Activated CD4-positive, alpha-beta T cell treated with anti-CD3 and anti-CD28 coated beads for 36 hours (primary cell): Measurements from ENCODE around the gene SYNPO. TPM values are rescaled to one million over a fixed set of nuclear protein-coding genes. Genes with fewer than 3 reads are reported as not detected.
A peak's percentile ranks its signal among the peaks of the same experiment; 100 is the strongest.

Experiments used
- ATAC-seq: fragments of 200-7000 bp; cut with Tn5 transposase; one replicate; pipeline ENCODE4 v1.10.0; 2021; ENCODE audit warnings: mild to moderate bottlenecking, moderate library complexity
- CTCF ChIA-PET: fragments of 350-600 bp; sonication (Branson Sonifier 250); formaldehyde crosslinking; loops from one replicate; lab custom pipeline; 2021; ENCODE audit warnings: antibody characterized with exemption; lab: Charles Lee
- POLR2A ChIA-PET: fragments of 350-600 bp; sonication (Branson Sonifier 250); formaldehyde crosslinking; loops from one replicate; lab custom pipeline; 2021; ENCODE audit warnings: antibody characterized with exemption, inconsistent platforms; lab: Charles Lee
- DNase-seq: peaks from one replicate; pipeline ENCODE4 v3.0.0-alpha.2; 2020
- H3K27ac Mint-ChIP-seq: one replicate; pipeline ENCODE4 v1.8.0; 2021; ENCODE audit warnings: mixed read lengths
- H3K27me3 Mint-ChIP-seq: one replicate; pipeline ENCODE4 v1.8.0; 2021; ENCODE audit warnings: mixed read lengths
- H3K36me3 Mint-ChIP-seq: one replicate; pipeline ENCODE4 v1.8.0; 2021; ENCODE audit warnings: low read depth, mixed read lengths
- H3K4me1 Mint-ChIP-seq: one replicate; pipeline ENCODE4 v1.8.0; 2021; ENCODE audit warnings: mixed read lengths
- H3K4me3 Mint-ChIP-seq: one replicate; pipeline ENCODE4 v1.8.0; 2021; ENCODE audit warnings: mild to moderate bottlenecking, moderate library complexity, mixed read lengths
- H3K9me3 Mint-ChIP-seq: one replicate; pipeline ENCODE4 v1.8.0; 2021; ENCODE audit warnings: low read depth, mixed read lengths
- intact Hi-C, 2 experiments: fragments of 100-400 bp; cut with DNase I in 1 of 2; cut with micrococcal nuclease in 1 of 2; formaldehyde crosslinking; loops; one replicate each; pipeline versions ENCODE4 v1.14.2 to v1.15.1; 2022 to 2024; cut with DNase I, micrococcal nuclease
- total RNA-seq, 2 experiments: library from RNA; stranded (reverse); gene quantifications; one replicate each; pipeline ENCODE4 v1.2.3, GENCODE V29; 2021

SYNPO gene
- total RNA-seq, 2 experiments from 2014 or later = 0.11 to 0.14 TPM

DNA sequence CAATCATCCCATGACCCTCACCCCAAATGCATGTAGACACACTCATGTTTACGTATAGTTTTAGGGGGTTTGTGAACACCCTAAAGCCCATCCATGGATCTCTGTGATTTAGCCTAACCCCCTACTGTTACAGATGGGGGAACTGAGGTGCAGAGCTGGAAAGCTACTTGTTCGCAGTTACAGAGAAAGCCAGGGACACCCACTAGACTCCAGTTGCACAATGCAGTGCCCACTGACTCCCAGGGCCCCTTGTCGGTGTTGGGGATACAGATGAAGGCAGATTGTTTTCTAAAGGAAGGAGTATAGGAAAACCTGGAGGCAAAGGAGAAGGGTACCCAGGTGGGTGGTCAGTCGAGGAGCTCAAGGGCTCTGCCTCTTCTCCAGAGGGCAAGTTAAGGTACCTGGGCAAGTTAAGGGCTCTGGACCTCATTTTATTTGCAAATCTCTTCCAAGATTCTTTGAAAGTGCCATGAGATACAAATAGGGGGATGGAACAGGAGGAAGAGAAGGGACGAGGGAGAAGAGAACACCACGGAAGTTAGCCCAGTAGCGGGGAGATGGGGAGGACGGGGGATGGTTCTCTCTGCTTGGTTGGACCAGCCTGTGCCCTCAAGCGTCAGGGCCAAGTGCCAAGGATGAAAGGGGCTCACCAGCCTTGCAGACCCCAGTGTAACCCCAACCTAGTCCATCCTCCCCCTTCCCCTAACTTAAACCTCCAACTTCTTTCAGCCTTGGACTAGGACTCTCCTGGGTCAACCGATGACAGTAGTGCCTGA lies 21.5 kb downstream of the SYNPO start:
- ATAC-seq (no peak), DNase-seq (no peak)
- Mint-ChIP-seq H3K4me1 (no peaks in the 10 kb centered on the region), H3K27me3 (no peaks in the 10 kb centered on the region), H3K27ac (no peak overlapping the region), H3K36me3 (no peaks in the 10 kb centered on the region), H3K4me3 (no peak overlapping the region), H3K9me3 (no peaks in the 10 kb centered on the region)
- ChIA-PET CTCF (interaction anchor here (0.8 to 3.2 kb wide), 4 partner anchors 12 to 205 kb away, joined by 3 to 13 read pairs (median 3); no protein-coding TSS in a partner anchor), POLR2A (interaction anchor here (0.6 to 0.7 kb wide), 2 partner anchors 30 to 38 kb away, joined by 3 read pairs; no protein-coding TSS in a partner anchor)
- intact Hi-C loops = no loop called here

DNA sequence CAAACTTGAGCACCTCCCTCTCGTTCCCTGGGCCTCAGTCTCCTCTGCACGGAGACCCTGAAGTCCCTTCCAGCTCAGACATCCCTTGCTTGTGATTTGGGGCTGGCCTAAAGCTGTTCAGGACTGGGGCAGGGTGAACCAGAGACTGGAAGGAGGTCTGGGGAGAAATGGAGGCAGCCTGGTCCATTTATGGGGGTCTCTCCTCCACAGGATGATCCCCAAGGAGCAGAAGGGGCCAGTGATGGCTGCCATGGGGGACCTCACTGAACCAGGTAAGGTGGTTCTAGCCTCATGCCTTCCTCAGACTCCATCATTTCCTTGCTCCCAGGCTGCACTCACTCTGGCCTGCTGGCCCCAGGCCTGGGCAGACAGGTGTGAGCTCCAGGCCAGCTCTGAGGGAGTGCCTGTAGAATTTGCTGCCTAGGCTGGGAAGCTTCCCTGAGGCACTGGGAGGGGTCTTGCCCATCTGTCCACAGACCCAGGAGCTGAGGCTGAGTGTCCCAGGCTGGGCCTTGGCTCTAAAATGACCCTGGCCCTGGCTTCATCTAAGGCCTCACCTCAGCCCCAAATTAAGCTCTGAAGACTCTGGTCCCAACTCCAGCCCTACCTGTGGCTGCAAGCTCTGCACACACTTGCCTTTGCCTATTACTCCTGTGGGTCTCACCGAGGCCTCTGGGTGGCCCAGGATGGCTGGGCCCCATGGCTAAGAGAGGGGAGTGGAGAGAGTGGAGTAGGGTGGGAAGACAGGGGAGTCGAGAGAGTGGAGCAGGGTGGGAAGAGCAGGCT lies 22.5 kb downstream of the SYNPO start:
- ATAC-seq = no peak
- POLR2A ChIA-PET = interaction anchor here (0.6 to 0.8 kb wide), 2 partner anchors 9 to 135 kb away, joined by 4 read pairs; no protein-coding TSS in a partner anchor

DNA sequence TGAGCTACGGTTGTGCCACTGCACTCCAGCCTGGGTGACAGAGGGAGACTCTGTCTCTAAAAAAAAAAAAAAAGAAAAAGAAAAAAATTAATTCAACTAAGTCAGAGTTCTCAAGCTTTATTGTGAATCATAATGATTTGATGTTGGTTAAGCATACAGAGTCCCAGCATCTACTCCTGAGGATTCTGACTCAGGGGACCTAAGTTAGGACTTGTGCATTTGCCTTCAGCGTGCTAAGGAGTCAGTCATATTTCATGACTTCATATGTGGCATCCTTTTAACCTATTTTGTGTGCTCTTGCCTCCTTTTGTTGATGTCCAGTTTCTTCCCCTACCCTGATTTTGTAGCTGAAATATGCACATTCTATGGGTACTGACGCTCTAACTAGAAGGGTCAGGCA lies 23.5 kb downstream of the SYNPO start:
- no peaks in the 10 kb centered on the region for H3K4me1 Mint-ChIP-seq
- H3K9me3 Mint-ChIP-seq = no peaks in the 10 kb centered on the region
- no peaks in the 10 kb centered on the region for H3K27me3 Mint-ChIP-seq
- no peak overlapping the region for H3K4me3 Mint-ChIP-seq
- ChIA-PET CTCF (interaction anchor here (0.5 to 3.2 kb wide), 5 partner anchors 9 to 339 kb away, joined by 3 to 13 read pairs (median 3); partner anchors contain the start of gene RBM22), POLR2A (no interaction called here)
- no peak overlapping the region for H3K27ac Mint-ChIP-seq
- no peaks in the 10 kb centered on the region for H3K36me3 Mint-ChIP-seq
- ATAC-seq (no peak), DNase-seq (no peak)
- intact Hi-C loops = no loop called here

More for the DNA sequence above, 22.5 kb downstream of the SYNPO start:
- Mint-ChIP-seq H3K36me3 (no peaks in the 10 kb centered on the region), H3K9me3 (no peaks in the 10 kb centered on the region), H3K27me3 (no peaks in the 10 kb centered on the region), H3K27ac (no peak overlapping the region), H3K4me1 (no peaks in the 10 kb centered on the region), H3K4me3 (no peak overlapping the region)
- DNase-seq = no peak
- CTCF ChIA-PET = interaction anchor here (0.6 to 3.2 kb wide), 3 partner anchors 38 to 174 kb away, joined by 3 to 13 read pairs (median 3); partner anchors contain the start of gene RBM22
- intact Hi-C loops = no loop called here

DNA sequence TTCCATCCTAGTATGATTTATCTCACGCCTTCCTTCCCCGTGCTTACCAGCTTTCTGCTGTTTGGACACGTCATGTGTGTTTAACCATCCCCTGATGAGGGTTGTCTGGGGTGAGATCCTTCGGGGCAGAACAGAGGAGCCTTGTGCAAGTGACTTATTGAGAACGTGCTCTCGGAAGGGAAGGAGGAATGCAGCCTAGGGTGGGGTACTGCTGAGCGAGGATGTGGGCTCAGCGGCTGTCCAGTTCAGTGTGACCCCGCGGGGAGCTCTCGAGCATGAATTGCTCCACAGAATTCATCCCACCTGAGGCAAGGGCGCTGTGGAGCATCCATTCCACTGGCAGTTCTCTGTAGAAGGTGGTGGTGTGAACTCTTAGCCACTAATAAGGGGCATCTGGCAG lies 24.6 kb downstream of the SYNPO start:
- intact Hi-C loops = no loop called here
- Mint-ChIP-seq H3K4me1 (no peaks in the 10 kb centered on the region), H3K27ac (no peak overlapping the region), H3K4me3 (no peak overlapping the region), H3K9me3 (no peaks in the 10 kb centered on the region), H3K27me3 (peaks cover 2% of the 10 kb centered on the region), H3K36me3 (no peaks in the 10 kb centered on the region)
- no peak for DNase-seq
- POLR2A ChIA-PET = no interaction called here
- no peak for ATAC-seq
- CTCF ChIA-PET = interaction anchor here (0.6 to 3.2 kb wide), 3 partner anchors 11 to 116 kb away, joined by 3 to 13 read pairs (median 3); no protein-coding TSS in a partner anchor

DNA sequence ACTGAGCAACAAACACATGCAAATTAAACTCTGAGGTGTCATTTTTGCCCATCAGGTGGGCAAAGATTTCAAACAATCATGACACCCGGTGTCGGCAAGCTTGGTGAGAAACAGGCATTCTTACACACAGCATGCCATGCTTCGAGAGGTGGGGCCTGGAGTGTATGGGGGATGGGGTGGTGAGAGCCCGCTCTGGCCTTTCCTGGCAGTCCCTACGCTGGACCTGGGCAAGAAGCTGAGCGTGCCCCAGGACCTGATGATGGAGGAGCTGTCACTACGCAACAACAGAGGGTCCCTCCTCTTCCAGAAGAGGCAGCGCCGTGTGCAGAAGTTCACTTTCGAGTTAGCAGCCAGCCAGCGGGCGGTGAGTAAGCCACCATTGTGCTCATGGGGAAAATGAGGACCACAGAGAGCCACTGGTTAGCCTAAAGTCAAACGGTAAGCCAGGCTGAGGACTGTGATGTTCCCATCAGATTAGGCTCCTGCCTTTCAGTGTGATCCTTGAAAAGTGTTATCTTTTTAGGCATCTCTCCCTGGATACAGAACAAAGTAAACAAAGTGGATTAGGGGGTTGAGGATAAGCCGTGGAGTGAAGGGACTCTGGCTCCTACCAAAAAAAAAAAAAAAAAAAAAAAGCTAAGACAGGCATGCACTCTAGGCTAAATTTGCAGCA lies 30.0 kb downstream of the SYNPO start:
- POLR2A ChIA-PET = no interaction called here
- H3K36me3 Mint-ChIP-seq = no peaks in the 10 kb centered on the region
- CTCF ChIA-PET = interaction anchor here (0.7 to 1.4 kb wide), 2 partner anchors 82 to 176 kb away, joined by 3 to 4 read pairs; partner anchors contain the start of gene IRGM
- no peak for DNase-seq
- peaks cover 13% of the 10 kb centered on the region for H3K27me3 Mint-ChIP-seq
- H3K4me3 Mint-ChIP-seq = no peak overlapping the region
- no peak for ATAC-seq
- intact Hi-C loops = loop anchor here in 1 of 2 experiments (5.0 kb wide), 1 partner anchor 108 kb away; no protein-coding TSS in a partner anchor
- no peaks in the 10 kb centered on the region for H3K4me1 Mint-ChIP-seq
- H3K9me3 Mint-ChIP-seq = no peaks in the 10 kb centered on the region
- H3K27ac Mint-ChIP-seq = no peak overlapping the region

DNA sequence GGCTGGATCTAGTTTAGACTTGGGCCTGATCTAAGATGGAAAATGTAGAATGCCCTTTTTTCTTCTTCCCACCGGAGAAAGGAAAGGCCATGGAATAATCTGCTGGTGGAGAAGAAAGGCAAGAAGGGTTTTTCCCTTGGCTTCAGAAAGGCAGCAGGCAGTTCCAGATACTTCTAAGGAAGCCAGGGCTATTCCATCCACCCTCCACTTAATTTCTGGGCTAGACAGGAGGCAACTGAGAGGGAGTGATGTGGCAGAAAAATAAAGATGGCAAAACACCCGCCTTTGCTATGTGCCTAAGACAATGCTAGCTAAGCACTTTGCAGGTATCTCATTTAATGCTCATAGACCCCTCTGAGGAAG lies 30.5 kb downstream of the SYNPO start:
- no peak overlapping the region for H3K27ac Mint-ChIP-seq
- ATAC-seq (no peak), DNase-seq (no peak)
- intact Hi-C loops = loop anchor here in 1 of 2 experiments (5.0 kb wide), 1 partner anchor 109 kb away; no protein-coding TSS in a partner anchor
- H3K36me3 Mint-ChIP-seq = no peaks in the 10 kb centered on the region
- no peaks in the 10 kb centered on the region for H3K4me1 Mint-ChIP-seq
- CTCF ChIA-PET = interaction anchor here (0.7 to 1.4 kb wide), 2 partner anchors 81 to 176 kb away, joined by 3 to 4 read pairs; partner anchors contain the start of gene IRGM
- peaks cover 13% of the 10 kb centered on the region for H3K27me3 Mint-ChIP-seq
- POLR2A ChIA-PET = interaction anchor here (0.7 kb wide), 1 partner anchor 8 kb away, joined by 4 read pairs; no protein-coding TSS in a partner anchor
- peak overlapping the region; percentile 34 for H3K4me3 Mint-ChIP-seq
- H3K9me3 Mint-ChIP-seq = no peaks in the 10 kb centered on the region

DNA sequence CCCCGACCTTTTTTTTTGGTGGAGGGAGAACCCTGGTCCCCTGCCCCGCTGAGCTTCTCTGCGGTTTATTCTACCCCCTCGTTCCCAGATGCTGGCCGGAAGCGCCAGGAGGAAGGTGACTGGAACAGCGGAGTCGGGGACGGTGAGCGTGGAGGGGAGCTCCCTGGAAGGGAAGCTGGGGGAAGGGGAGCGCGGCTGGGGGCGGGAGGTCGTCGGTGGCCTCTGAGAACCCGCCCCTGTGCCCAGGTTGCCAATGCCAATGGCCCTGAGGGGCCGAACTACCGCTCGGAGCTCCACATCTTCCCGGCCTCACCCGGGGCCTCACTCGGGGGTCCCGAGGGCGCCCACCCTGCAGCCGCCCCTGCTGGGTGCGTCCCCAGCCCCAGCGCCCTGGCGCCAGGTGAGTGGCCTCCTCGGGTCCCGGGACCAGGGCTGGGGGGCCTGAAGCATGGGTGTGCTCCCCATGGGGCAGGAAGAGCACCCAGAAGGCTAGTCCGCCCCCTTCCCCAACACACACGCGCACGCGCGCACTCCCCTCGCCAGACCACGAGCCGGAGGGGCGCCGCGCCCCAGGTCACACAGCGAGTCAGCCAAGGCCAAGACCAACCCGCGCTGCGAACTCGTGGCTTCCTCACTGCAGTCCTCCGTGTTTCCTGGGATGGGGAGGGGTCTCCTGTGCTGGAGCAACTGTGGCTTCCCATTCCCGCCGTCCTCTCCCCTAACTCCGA lies 31.2 kb downstream of the SYNPO start:
- peaks cover 13% of the 10 kb centered on the region for H3K27me3 Mint-ChIP-seq
- H3K27ac Mint-ChIP-seq = no peak overlapping the region
- ATAC-seq = peak; percentile 62
- no peaks in the 10 kb centered on the region for H3K4me1 Mint-ChIP-seq
- intact Hi-C loops = loop anchor here (1.0 to 5.0 kb wide), 2 partner anchors 109 to 110 kb away; no protein-coding TSS in a partner anchor
- peak; percentile 35 for DNase-seq
- no peaks in the 10 kb centered on the region for H3K36me3 Mint-ChIP-seq
- peak overlapping the region; percentile 66 for H3K4me3 Mint-ChIP-seq
- ChIA-PET CTCF (interaction anchor here (1.4 to 1.8 kb wide), 2 partner anchors 30 to 175 kb away, joined by 4 to 5 read pairs; partner anchors contain the start of genes IRGM and RBM22), POLR2A (interaction anchor here (0.6 to 0.7 kb wide), 2 partner anchors 8 to 29 kb away, joined by 3 to 4 read pairs; partner anchors contain the start of gene RBM22)
- no peaks in the 10 kb centered on the region for H3K9me3 Mint-ChIP-seq

DNA sequence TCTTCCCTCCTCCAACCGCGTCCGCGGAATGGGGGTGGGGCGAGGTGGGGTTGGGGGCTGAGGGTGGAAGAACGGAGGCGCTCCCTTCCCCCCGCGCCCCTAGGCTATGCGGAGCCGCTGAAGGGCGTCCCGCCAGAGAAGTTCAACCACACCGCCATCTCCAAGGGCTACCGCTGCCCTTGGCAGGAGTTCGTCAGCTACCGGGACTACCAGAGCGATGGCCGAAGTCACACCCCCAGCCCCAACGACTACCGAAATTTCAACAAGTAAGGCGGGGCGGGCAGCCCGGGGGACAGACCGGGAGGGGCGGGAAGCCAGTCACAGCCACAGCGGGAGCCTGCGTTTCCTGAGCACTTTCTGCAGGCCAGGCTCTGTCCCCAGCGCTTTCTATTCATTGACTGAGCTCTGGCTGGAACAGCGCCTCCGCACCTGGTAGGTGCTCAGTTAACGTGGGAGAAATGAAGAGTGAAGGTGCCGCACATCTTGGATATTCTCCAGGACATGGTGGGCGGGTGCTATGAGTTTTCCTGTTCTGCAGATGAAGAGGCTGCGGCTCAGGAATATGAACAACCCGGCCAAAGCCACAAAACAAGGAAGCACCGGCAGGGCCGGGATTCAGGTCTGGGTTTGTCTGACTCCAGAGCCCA lies 31.9 kb downstream of the SYNPO start:
- POLR2A ChIA-PET = interaction anchor here (1.3 kb wide), 1 partner anchor 16 kb away, joined by 4 read pairs; no protein-coding TSS in a partner anchor
- no peaks in the 10 kb centered on the region for H3K4me1 Mint-ChIP-seq
- peak overlapping the region; percentile 33 for H3K27ac Mint-ChIP-seq
- H3K36me3 Mint-ChIP-seq = no peaks in the 10 kb centered on the region
- H3K4me3 Mint-ChIP-seq = peak overlapping the region; percentile 66
- DNase-seq = peak; percentile 53
- no peaks in the 10 kb centered on the region for H3K9me3 Mint-ChIP-seq
- intact Hi-C loops = loop anchor here (1.0 to 5.0 kb wide), 2 partner anchors 110 to 111 kb away; no protein-coding TSS in a partner anchor
- CTCF ChIA-PET = interaction anchor here (1.8 kb wide), 1 partner anchor 29 kb away, joined by 5 read pairs; the partner anchor contains the start of gene RBM22
- H3K27me3 Mint-ChIP-seq = peaks cover 13% of the 10 kb centered on the region
- peak; percentile 81 for ATAC-seq

DNA sequence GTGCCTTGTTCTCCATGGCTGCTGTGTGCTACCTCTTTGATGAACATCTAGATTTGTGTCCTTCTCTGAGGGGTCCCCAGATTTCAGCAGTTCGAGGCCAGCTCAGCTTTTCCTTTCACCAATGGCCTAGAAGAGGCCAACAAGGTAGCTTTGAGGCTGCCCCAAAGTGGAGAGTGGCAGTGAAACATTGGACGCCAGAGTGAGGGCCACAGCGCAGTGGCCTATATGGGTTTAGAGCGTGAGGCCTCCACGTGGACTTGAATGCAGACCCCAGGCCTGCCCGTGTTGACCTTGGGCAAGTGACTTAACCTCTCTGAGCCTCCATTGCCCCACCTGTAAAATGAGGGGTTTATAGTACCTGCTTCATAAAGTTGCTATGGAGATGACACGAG lies 32.4 kb downstream of the SYNPO start:
- H3K27ac Mint-ChIP-seq = no peak overlapping the region
- peaks cover 13% of the 10 kb centered on the region for H3K27me3 Mint-ChIP-seq
- H3K4me1 Mint-ChIP-seq = no peaks in the 10 kb centered on the region
- ATAC-seq (no peak), DNase-seq (no peak)
- H3K4me3 Mint-ChIP-seq = no peak overlapping the region
- no peaks in the 10 kb centered on the region for H3K9me3 Mint-ChIP-seq
- no peaks in the 10 kb centered on the region for H3K36me3 Mint-ChIP-seq
- intact Hi-C loops = loop anchor here (1.0 to 5.0 kb wide), 2 partner anchors 111 to 112 kb away; no protein-coding TSS in a partner anchor
- ChIA-PET POLR2A (interaction anchor here (1.3 kb wide), 1 partner anchor 15 kb away, joined by 4 read pairs; no protein-coding TSS in a partner anchor), CTCF (interaction anchor here (1.8 kb wide), 1 partner anchor 28 kb away, joined by 5 read pairs; the partner anchor contains the start of gene RBM22)
